C4-2B (cell line): ENCODE results near the gene GDF2.

Experiments used
- CTCF ChIP-seq: fragments of 450-650 bp; conservative IDR thresholded peaks from 2 replicates; pipeline ENCODE4 v1.5.1; 2017; ENCODE audit warnings: mild to moderate bottlenecking
- ZFX ChIP-seq: fragments of 450-650 bp; IDR thresholded peaks from 2 replicates; pipeline ENCODE4 v1.6.1; 2017

GRCh38 chr10:47354900-47355299 lies 32.6 kb downstream of the GDF2 start:
- TF ChIP-seq CTCF (no peak), ZFX (no peak)
